Measurements from ENCODE around the gene FAM151A. TPM values are rescaled to one million over a fixed set of nuclear protein-coding genes. Genes with fewer than 3 reads are reported as not detected.

The FAM151A gene
- total and polyA plus RNA-seq, 7 donors: 3.2 to 5.4 (median 3.7) TPM; not detected in 4

Other genes starting within 250 kb of the FAM151A start
- gene SSBP3, start 217.1 kb downstream of the FAM151A start, total RNA-seq: 10 to 100 TPM; 27.4 to 38.5 (median 34.8) TPM
- gene SSBP3, start 217.1 kb downstream of the FAM151A start, polyA plus RNA-seq: 10 to 100 TPM; 40.1 to 62.5 (median 41.8) TPM
- 10 to 100 TPM in 3 of 4 donors, 1 to 10 TPM in 1; 8.9 to 30.5 (median 19.8) TPM for gene ACOT11, start 75.3 kb downstream of the FAM151A start, total RNA-seq
- 10 to 100 TPM; 21.0 to 40.9 (median 31.9) TPM for gene ACOT11, start 75.3 kb downstream of the FAM151A start, polyA plus RNA-seq
- gene MROH7, start 18.3 kb upstream of the FAM151A start, total RNA-seq: 10 to 100 TPM; 11.2 to 23.0 (median 15.9) TPM
- gene MROH7, start 18.3 kb upstream of the FAM151A start, polyA plus RNA-seq: 1 to 10 TPM in 2 of 3 donors, under 1 TPM in 1; 0.69 to 4.3 (median 1.8) TPM
- gene TTC4, start 92.3 kb upstream of the FAM151A start, total RNA-seq: 10 to 100 TPM; 12.6 to 33.4 (median 27.2) TPM
- gene TTC4, start 92.3 kb upstream of the FAM151A start, polyA plus RNA-seq: 10 to 100 TPM in 1 of 3 donors, 1 to 10 TPM in 2; 7.6 to 15.0 (median 9.6) TPM
- gene PARS2, start 141.0 kb upstream of the FAM151A start, total RNA-seq: 1 to 10 TPM; 3.3 to 5.7 (median 4.9) TPM
- gene PARS2, start 141.0 kb upstream of the FAM151A start, polyA plus RNA-seq: 1 to 10 TPM; 4.9 to 6.0 (median 5.6) TPM
- gene TTC22, start 177.8 kb upstream of the FAM151A start, total RNA-seq: 1 to 10 TPM in 2 of 4 donors, under 1 TPM in 2; 0.81 to 1.9 (median 0.95) TPM
- 10 to 100 TPM; 30.4 to 39.1 (median 33.0) TPM for gene TTC22, start 177.8 kb upstream of the FAM151A start, polyA plus RNA-seq